ENCODE measurements around the gene HTRA1.

Gene HTRA1

DNA sequence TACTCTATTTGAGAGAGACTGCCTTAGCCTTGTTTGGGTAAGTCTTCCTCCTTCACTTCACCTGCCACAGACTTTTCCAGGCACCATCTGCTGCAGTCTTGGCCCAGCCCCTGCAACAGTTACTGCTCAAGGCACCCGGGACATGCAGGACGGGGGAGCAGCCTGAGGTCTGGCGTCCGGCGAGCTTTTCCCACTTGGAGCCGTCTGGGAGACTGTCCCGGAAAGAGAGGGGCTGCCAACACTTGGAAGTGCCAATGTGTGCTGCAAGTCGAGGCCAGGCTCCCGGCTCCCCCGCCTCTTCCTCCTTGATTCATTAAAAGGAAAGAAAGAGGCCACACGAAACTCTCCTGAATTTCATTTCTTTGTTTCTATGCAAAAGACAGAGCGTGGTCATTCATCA lies 13.7 kb downstream of the HTRA1 start:
- DNase-seq = no peak

DNA sequence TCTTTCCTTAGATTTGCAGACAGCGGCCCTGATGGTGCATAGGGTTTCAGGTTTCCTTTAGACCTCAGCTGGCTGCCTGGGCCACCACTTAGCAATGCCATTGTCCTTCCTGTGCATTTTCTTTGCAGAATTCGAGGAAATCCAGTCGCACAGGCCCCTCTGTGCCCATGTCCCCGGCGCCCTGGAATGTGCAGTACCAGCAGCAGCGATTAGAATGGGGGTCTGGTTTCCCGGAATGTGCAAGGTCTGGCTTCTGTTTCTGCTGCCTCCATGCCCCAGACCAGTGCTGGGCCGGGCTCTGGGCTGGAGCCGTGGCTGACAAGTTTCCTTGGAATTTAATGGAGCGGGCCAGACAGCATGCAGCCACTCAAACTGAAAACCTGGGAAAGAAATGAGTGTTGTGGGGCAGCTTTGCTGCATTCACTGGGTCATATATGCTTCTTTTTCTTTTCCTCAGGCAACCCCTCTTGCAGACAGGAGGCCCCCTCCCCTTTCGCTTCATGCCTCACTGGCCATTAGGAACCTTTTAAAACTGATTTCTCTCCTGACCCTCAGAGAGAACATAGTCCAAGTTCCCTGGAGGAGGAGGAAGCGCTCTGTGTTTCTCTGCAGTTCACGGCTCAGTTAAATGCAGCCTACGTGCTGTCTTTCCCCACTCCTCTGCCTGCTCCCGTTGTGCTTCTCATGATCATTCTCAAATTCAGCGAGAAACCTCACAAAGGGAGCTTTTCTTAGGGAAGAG lies 14.4 kb downstream of the HTRA1 start:
- DNase-seq = no peak

DNA sequence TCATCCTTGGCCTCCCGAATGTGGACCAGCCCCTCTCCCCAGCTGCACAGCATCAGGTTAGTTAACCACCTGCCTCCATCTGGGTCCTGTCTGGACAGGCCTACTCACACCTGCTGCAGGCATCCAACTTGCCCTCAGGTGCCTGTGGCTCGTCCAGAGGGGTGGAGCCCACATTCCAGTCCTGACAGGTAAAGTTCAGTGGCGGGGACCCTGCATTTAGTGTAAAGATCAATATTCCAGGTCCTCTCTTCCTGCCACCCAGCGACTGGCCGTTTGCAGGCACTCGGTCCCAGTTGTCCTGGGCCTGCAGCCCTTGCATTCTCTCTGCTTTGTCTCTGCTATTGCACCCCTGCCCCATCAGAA lies 15.0 kb downstream of the HTRA1 start:
- no peak for DNase-seq

DNA sequence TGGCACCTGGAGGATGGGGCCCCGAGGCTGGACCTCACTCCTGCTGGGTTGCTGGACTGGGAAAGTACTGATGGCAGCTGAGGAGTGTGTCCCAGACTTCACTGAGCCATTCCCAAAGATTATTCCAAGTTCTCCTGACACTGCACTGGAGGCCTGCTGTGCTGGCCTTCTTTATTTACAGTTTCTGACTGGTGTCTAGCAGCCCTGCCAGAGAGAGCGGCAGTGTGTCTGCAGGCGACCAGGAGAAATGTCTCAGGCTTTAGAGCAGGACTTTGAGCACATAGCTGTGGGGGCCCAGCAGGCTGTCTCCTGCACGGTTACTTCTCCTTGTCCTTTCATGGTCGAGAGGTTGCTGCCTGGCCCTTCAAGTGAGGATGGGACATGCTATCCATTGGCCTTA lies 16.1 kb downstream of the HTRA1 start:
- no peak for DNase-seq

DNA sequence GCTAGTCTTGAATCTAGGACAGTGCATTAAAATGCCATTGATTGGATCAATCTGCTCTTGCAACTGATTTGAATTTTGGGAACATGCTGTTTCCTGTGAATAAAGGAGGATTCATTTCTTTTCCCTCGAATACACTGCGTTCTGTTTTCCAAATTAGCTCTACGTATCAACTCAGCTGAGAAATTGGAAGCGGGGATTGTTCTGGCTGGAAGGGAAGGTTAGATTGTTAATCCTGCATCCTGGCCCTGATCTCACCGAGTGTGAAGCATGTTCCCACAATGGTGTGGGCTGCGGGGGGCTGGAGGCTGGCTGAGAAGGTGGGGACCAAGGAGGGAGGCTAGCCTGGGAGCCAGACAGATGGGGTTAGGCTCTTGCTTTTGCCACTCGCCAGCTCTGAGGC lies 17.6 kb downstream of the HTRA1 start:
- no peak for DNase-seq

DNA sequence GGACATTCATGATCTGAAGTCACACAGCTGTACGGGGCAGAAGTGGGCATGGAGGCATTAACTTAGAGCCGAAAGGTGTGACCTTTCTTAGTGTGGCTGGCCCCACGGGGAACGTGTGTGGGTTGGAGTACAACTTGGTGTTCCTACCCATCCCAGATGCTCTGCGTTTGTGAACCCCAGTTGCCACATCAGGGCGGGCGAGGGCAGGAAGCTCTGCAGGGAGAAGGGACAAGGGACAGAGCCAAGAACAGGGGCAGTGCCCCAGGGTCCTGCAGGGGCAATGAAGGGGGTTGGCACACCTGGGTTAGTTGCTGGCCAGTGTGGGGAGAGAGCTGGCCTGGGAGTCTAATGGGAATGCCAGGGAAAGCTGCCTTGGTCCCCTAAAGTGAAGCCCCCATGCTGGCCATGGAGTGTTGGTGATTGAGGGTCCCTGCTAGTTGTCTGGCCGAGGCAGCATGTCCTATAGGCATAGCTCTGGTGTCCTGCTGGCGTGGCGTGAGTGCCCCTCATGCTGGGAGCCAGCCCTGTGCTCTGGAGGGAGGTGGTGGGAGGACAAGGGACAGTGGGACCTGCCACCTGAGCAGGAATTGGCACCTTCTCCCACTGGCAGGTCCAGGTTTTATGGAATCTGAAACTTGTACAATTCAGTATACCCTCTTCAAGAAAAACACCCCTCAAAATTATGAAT lies 18.9 kb downstream of the HTRA1 start:
- no peak for DNase-seq

DNA sequence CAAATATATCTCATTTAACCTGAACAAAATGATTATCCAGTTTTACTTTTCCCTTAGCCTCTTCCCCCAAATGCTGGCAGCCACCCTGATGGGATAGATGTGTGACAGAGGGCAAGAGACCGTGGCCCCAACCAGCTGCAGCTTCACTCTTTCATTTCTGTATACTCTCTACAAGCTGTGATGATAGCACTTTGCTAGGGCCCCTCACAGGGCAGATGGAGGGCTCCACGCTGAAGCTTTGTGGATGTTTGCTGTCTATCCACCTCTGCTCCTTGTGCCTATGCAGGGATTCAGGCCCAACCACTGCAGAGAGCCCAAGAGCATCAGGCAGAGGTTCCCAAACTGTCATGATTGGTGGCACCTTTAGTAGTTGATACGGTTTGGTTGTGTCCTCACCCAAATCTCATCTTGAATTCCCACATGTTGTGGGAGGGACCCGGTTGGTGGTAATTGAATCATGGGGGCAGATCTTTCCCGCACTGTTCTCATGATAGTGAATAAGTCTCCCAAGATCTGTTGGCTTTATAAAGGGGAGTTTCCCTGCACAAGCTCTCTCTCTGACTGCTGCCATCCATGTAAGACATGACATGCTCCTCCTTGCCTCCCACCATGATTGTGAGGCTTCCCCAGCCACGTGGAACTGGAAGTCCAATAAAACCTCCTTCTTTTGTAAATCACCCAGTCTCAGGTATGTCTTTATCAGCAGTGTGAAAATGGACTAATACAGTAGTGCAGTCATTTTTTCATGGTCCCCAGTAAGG lies 20.1 kb downstream of the HTRA1 start:
- no peak for DNase-seq

DNA sequence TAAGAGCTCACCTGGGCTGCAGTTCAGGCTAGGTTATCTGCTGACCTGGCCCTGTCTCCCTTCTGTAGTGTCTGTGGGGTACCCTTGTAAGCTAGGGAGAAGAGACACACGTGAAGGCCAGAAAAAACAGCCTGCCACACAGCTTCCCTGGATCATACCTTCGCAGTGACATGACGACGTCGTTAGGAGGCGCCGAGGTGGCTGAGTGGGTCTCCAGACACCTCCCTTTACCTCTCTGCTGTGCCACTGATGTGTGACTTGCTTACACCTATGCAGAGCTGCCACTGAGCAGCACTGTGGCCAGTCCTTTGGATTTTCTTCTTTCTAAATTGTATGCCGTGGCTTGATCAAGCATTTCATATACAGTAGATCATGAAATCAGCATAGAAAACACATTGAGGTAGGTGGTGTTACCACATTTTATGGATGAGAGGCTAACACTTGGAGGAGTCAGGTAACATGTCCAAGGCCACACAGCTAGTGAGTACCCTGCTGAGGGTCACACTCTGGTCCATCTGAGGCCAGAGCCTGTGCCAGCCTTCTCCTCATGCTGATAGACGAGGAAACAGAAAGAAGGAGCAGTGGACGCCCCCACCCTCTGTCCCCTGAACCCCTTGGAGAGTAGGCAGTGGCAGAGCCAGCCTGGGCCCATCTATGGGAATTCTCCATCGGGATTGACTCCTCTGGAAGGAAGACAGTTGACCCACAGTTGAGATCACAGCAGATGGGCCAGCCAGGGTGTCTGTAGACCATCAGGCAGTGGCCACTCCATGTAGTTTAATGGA lies 23.1 kb downstream of the HTRA1 start:
- DNase-seq = no peak

DNA sequence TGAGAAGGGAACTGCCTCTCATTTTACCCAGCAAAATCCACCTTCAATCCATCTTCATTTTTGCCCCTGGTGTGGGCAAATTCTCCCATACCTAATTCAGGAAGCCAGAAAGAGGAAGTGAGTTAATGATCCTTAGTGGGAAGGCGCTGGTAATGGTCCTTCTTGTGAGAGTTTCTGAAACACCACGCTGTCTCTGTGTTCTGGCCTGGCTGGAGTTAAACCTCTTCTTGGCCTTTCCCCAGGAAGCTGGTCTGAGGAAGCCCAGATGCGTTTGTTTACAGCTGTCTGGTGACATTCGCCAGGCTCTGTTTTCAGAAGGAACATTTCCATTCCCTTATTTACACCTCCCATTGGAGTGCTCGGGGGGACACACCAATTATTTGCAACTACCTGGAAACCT lies 24.3 kb downstream of the HTRA1 start:
- no peak for DNase-seq

DNA sequence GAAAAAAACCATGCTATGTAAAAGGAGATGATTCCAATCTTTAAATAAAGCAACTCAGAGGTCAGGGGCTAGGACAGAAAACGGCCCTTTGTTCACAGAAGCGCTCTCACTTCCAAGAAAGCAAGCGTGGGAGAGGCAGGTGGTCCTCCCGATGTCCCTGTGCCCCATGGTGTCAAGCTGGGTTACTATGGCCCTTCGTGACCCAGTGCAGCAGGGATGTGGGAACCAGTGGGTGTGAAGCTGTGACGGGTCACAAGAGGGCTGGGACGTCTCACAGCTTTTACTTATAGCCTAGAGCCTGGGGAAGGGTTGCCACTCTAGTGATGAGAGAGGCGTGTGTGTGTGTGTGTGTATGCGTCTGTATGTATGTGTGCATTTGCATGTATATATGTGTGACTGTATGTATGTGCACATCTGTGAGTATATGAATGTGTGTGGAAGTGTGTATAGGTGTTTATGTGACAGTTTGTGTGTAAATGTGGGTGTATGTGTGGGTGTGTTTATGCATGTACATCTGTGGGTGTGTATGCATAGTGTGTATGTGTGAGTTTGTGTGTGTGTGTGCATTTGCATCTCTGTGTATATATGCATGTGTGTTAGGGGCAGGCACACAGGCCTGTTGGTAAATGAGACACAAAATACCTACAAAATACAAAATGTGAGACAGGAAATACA lies 25.2 kb downstream of the HTRA1 start:
- no peak for DNase-seq

DNA sequence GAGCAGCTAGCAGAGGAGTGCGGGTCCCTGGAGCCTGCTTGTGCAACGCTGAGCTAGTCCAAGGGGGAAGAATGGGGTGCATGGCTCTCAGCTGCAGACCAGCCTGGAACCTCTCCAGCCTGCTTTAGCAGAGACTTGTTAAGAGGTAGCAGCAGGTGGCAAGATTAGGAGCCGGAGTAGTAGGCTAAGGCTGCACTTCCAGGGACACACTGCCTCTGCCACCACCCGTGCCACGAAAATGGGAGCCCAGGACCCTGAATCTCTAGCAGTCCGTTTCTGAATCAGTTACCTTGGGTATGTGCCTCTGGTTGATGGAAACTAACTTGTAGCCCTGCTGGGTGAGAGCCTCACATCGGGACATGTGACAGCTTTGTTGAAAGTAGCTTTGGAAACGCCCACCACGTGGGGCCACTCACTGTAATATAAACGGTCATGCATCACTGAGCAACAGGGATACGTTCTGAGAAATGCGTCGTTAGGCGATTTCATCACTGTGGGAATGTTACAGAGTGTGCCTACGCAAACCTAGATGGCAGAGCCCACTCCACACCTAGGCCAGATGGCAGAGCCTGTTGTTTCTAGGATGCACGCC lies 25.9 kb downstream of the HTRA1 start:
- no peak for DNase-seq

DNA sequence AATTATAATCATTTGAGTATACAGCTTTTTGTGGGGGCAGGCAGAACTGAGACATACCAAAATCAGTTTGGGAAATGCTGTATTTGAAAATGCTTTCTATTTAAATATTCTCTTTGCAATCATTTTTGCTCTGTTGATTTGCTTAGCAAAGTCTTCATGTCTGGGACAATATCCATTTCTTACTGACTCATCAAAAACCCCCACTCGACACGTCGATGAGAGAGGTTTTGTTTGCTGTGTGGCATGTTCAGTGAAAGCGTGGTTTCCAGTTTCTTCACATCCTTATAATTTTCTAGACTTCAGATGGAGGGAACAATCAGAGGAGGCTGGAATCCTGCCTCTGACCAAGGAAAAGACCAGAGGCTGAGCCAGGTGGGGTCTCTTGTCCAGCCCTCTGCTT lies 28.9 kb downstream of the HTRA1 start:
- DNase-seq = no peak

DNA sequence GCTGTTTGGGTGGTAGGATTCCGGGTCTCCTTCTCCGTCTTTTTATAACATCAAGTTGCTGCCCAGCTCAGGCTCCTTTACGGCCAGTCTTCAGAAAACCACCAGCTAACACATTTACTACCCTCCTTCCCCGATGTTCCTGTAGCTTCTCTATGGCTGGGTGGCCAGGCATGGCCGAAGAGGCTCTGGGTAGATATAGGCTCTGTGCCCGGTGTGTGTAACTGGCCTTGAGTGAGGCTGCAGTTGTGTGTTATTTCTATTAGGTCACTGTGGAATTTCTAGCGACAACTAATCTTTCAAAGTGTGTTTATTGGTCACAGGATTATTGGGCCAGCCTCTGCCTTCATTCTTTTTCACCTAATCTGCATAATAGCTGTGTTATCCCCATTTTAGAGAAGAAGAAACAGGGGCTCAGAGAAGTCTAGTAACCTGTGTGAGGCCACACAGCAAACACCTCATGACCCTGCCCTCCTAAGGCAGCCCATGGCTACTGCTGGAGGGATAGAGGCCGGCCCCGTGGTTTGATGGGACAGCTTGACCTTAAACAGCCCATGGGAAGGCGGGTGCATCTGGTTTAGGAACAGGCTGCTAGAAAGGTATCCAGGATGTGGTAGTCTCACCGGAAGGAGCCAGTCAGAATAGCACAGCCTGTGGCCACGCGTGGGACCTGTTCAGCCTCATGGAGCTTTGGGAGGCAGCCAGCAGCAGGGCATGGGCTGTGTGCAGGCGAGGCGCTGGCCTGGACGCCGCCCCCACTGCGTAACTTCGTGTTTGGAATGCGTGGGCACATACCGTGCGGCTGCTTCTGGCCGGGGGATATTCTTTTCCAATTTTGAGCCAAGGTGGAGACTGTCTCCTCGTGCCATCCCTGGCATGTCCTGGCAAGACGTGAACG lies 29.7 kb downstream of the HTRA1 start:
- peak; percentile 35 for DNase-seq

DNA sequence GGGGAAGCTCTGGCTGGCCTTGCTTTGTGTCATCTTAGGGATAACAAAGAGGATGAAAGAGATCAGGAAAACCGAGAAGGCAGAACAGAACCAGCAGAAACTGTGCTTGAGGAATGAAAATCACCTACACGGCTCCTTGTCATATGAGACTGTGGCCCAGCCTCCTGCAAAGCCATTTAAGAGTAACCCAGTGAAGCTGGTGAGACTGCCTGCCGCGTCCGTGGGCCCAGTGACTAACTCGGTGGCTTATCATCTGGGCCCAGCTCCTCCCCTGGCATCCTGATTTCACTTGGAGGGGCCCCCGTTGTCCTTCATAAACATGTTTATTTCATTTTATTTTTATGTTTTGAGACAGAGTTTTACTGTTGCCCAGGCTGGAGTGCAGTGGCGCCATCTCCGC lies 30.7 kb downstream of the HTRA1 start:
- no peak for DNase-seq

DNA sequence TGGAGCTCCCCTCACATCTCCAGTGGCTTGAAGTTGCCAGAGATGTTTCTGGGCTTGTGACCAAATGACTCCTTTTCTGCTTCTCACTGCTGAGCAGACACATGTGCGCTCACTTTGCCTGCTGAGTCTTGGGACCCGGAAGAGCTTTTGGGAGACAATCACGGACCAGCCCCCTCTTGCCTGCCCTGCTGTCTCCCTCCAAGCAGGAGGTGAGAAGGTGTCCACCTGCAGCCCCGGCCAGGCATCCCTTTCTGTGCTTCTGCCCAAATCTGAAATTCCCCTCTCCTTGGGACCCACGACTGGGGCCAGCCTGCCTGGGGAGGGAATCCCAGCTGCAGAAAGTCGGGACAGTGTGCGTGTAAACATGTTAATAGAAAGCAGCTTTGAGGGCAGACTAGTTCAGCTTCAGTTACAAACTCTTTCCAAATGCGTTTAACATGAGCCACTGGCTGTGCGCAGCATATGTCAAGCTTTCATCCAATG lies 31.7 kb downstream of the HTRA1 start:
- no peak for DNase-seq

DNA sequence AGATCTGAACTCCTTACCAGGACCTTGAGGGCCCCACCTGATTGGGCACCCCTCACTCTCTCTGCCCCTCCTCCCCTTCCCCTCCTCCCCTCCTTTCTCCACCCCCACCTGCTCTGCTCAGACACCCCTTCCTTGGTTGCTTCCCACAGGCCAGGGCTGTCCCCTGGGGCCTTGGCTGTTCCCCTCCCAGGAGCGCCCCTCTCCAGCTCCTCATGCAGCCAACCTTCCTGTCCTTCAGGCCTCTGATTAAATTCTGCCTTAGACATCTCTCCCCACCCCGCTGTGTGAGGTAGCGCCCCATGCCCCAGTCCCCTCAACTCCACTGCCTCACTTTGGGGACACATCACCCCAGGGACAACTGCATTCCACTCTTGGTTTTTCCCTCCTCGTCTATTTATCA lies 32.4 kb downstream of the HTRA1 start:
- DNase-seq = no peak

DNA sequence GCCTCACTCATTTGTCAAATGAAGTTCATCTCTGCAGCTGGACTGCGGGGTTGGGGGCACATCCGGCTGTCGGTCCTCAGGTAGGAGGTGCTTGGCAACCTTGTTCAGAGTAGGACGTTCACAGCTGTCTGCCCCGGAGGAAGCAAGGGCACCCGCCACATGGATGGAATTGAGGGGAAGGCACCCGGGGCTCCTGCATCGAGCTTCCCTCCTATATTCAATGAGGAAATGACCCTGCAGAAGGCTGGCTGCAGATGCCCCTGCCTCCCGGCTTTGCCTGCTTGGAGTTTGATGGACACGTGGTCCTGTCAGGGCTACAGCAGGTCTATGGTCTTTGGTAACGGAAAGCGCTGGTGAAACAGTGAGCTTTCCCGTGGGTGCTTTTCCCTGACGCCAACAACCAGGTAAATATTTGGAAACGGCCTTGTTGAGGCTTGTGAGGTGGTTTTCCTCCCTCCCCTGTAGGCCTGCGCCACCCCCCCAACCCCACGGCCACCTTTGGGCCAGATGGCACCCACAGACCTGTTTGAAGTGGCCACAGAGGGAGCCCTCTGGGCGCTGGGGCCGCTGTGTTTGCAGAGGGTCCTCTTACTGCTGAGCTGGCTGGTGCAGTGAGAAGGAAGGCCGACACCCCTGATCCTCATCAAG lies 32.9 kb downstream of the HTRA1 start:
- no peak for DNase-seq

DNA sequence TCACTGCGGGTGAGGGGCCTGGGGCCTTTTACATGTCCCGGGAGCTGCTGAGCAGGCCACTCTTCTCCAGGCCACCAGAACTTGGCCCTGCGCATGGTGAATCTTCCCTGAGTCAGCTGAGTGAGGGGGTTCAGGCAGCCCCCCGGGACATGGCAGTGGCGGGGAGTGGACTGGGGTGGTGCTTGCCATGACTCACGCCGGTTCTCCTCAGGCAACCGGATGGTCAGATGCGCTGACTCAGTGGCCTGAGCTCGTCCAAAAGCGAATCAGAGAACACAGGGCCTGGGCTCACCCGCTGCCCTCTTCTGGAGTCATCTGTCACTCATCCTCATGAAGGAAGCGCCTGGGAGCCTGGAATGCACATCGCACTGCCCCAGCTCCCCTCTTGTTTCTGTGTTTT lies 33.5 kb downstream of the HTRA1 start:
- no peak for DNase-seq

DNA sequence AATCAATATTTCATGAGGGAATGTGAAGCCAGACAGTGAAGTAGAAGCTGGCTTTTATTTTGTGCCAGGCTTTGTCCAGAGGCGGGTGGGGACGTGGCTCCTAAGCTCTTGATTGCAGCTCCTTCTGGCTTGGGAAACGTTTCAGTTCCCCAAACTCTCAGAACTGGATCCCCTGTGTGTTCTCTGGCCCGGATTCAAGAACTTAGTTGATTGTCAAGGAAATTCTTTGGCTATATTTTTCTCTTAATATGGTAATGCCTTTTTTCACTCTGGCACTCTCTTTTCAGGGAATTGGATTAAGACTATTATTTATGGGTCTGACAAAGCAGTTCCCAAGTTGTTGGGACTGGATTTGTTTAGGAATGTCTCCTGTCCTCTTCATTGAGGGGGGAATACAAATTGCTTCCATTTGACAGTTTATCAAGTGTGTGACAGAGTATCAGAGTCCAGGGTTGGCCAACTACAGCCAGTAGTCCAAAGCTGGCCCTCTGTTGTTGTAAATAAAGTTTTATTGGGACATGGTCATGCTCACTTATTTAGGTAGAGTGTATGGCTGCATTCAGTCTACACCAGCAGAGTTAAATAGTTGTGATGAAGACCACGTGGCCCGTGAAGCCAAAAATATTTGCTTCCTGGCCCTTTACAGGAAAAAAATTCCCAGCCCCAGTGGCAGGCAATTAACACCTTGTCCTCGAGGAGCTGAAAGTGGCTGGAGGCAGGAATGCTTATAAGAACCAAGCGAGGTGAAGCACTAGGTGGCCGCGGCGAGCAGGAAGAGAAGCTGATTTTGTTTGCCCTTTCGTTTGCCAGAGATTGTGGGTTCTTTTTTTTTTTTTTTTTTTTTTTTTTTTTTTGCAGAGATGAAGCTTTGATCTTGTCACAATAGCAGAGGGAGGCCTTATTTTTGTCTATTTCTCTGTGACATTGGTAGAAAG lies 34.3 kb downstream of the HTRA1 start:
- peak; percentile 31 for DNase-seq

Data from central memory CD4-positive, alpha-beta T cell (primary cell).